GM18873 (cell line): Measurements from ENCODE around the gene TTC28.
"Not testable (repeated sequence)": the region's sequence is repeated elsewhere in the genome, so short reads cannot be mapped to it uniquely, and the experiment has no call there.

Source experiments
- ATAC-seq: cut with Tn5 transposase; IDR thresholded peaks from one replicate; pipeline ENCODE4 v1.9.1; 2021; ENCODE audit warnings: mild to moderate bottlenecking, moderate library complexity, moderate number of reproducible peaks; ENCODE audit not compliant: unreplicated experiment, low FRiP score

The TTC28 gene

DNA sequence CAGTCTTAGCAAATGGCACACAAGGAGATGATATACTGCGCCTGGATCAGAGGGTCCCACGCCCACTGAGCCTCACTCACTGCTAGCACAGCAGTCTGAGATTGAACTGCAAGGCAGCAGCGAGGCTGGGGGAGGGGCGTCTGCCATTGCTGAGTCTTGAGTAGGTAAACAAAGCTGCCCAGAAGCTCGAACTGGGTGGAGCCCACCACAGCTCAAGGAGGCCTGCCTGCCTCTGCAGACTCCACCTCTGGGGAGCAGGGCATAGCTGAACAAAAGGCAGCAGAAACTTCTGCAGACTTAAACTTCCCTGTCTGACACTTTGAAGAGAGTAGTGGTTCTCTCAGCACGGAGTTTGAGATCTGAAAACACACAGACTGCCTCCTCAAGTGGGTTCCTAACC, 470.2 kb downstream of the TTC28 start:
- ATAC-seq = not testable (repeated sequence)

DNA sequence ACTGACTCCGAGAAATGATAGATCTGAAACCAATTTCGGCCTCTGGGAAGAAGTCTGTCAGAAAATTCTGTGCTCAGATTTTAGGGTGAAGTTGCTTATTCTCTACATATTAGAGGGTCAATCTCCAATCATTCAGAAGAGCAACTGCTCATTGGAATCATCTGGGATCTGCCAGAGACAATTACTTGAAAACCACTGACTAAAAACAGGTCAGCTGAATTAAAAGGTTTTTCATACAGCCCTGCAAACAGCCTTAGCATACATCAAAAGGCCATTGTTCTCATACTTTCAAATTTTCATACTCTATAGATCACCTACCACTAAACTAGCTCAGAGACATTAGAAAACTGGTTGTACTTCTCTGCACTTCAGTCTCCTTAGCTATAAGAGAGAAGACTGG, 470.9 kb downstream of the TTC28 start:
- no peak for ATAC-seq

DNA sequence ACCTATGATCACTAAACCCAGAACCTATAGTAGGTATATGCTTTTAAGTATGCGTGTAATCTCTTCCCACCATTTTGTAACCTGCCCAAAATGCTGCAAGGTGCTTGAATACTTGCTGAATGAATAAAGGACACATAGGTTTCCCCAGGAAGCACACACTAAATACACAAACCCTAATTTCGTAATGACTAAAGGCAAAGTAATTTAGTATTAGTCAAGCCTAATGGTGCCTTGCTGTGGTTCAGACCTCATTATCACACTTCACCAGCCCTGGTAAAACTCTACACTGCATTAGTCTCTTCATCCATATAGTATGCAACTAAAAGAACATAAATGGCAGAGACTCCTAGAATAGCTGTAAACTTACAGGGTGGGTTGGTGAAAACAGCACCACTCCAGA, 471.6 kb downstream of the TTC28 start:
- ATAC-seq = no peak

GRCh38 chr22:28207281-28208030, 472.2 kb downstream of the TTC28 start:
- ATAC-seq = no peak

DNA sequence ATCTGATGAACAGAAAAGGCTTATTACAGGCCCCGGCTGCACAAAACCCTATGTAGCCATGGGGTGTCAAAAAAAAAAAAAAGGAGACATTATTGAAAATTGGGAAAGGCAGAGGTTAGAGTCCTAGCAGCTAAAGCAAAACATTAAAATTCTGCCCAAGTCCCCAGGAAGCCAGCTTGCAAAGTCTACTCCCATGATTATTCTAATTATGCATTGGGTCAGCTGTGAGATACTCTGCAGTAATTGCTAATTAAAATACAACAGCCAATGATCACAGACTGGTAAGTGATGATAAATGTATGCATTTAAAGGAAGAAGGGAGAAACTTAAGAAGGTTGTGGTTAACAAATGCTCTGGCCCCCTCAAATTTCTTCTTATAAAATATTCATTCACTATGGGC, 473.7 kb downstream of the TTC28 start:
- no peak for ATAC-seq

- ATAC-seq = no peak
These were observed 475.3 kb downstream of the TTC28 start for GRCh38 chr22:28204382-28204781.

DNA sequence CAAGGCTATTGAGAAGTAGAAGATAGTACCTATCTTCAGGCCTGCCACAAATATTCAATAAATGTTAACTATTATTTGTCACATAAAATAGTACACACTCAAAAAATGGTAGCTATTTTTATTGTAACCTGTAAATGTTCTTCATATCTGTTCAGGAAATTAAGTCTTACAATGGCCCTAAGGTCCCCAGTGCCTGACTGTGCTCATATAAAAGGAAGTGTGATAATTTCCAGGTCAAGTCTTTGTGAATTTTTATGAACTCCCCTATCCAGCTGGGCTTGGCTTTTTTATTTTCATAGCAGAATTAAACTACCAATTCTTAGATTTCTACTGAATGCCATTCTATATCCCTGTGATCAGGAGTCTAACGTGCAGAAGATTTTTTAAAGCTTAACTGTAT, 476.4 kb downstream of the TTC28 start:
- ATAC-seq = no peak

DNA sequence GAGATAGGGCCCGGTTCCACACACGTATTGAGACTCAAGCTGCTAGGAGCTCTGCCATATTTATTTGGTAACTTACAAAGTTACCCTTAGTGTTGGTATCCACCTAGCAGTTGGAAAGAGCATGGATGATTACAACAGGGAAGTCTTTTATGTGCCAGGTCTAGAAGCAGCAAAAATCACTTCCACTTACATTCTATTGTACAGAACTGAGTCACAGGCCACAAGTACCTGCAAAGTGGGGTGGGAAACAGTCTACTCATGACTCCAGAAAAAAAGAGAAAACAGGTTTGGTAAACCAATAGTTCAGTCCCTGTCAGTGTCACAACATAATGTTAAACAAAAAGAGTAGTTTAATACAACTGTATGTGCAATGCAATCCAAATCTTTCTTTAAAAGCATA, 480.9 kb downstream of the TTC28 start:
- ATAC-seq = no peak

DNA sequence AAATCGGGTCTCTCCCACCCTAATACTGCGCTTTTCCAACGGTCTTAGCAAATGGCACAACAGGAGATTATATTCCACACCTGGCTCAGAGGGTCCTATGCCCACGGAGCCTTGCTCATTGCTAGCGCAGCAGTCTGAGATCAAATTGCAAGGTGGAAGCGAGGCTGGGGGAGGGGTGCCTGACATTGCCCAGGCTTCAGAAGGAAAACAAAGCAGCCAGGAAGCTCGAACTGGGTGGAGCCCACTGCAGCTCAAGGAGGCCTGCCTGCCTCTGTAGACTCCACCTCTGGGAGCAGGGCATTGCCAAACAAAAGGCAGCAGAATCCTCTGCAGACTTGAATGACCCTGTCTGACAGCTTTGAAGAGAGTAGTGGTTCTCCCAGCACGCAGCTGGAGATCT, 488.1 kb downstream of the TTC28 start:
- ATAC-seq = not testable (repeated sequence)

- ATAC-seq = no peak
These were observed 491.3 kb downstream of the TTC28 start for GRCh38 chr22:28188178-28188879.

DNA sequence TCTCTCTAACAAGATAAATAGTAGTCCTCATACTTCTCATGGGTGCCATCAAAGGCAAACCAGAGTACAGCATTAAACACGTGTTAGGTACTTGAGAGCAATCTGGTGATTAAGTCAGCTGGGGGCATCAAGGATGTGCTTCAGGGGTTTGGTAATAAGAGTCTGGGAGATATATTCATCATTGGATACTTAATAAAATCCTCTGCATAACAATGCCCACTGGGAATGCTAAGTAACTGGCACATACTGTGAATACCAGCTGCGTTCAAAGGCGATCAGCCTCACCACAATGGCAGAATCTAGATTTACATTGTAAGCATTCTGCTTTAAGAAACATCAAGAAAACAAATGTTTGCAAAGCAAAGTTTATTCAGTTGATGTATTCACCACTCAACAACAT, 492.0 kb downstream of the TTC28 start:
- no peak for ATAC-seq

DNA sequence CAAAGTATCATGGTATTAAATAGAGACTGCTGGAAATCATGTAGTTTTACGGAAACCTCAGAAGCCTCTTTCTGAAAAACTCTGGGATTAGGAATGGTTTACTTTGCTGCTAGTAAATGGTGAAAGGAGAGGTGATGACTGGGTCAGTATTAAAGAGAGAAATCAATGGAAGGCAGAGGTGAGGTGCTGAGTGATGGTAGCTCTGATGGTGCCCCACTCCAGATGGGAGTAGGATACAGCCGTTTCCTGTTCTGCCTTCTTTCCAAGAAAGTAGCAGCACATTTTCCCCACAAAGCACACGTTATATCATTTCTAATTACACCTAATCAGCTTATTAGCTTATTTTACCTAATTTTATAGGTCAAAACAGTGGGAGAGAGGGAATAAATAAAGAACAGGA, 493.0 kb downstream of the TTC28 start:
- no peak for ATAC-seq

DNA sequence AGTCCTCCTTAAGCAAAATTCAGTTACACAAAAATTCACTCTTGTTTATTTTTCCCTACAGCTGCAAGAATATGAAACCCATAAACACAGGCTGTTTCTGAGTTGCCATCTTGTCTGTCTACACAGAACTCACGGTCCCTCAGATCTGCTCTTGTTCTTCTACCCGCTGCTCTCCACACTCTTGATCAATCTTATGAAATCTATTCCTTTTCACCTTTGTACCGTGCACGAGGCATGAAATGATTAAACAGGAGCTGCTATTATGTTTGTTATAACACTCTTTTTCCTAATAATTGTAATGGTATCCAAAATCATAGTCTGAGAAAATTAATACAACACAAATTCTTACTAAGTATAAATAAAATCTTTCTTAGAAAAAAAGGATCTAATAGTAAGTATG, 494.5 kb downstream of the TTC28 start:
- no peak for ATAC-seq

DNA sequence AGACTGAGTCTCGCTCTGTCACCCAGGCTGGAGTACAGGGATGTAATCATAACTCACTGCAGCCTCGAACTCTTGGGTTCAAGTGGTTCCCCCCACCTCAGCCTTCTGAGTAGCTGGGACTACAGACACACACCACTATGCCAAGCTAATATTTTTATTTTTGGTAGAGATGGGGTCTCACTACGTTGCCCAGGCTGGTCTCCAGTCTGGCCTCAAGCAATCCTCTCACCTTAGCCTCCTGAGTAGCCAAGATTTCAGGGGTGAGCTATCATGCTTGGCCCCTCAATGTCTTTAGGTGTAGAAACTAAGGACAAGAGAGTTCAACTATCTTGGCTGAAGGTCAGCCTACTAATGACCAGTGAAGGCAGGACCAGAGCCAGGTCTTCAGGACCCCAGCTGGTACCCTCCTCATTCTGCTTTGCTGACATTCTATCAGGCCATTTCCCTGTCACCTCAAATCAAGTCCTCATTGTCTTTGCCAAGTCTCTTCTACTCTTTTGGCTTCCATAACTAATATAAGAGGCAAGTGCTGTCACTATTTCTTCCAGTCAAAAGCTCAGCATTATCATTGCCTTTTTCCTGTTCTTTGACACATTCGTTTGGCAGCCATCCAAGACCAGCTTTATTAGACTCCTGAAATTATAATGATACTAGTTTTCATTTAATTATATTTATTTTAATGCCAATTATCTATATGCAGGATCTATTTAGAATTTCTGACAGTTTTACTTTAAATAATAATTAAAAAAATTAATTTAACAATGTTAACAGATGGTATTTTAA, 496.4 kb downstream of the TTC28 start:
- ATAC-seq = no peak

- no peak for ATAC-seq
These were observed 498.6 kb downstream of the TTC28 start for GRCh38 chr22:28180804-28181731.

- ATAC-seq = no peak
These were observed 500.2 kb downstream of the TTC28 start for GRCh38 chr22:28179392-28179791.

GRCh38 chr22:28175730-28176492, 503.7 kb downstream of the TTC28 start:
- no peak for ATAC-seq

DNA sequence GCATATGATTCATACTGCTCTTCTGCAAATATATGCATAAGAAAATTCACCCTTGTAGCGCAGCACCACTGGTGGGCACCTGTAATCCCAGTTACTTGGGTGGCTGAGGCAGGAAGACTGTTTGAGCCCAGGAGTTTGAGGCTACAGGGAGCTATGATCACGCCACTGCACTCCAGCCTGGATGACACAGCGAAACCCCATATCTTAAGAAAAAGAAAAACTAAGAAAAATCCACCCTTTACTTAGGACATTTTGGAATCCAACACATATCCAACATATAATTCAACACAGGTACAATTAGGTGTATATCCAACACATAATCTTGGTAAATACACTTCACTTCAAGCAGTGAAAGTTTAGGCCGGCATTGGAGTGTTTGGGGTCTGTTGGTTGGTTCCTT, 505.1 kb downstream of the TTC28 start:
- no peak for ATAC-seq

DNA sequence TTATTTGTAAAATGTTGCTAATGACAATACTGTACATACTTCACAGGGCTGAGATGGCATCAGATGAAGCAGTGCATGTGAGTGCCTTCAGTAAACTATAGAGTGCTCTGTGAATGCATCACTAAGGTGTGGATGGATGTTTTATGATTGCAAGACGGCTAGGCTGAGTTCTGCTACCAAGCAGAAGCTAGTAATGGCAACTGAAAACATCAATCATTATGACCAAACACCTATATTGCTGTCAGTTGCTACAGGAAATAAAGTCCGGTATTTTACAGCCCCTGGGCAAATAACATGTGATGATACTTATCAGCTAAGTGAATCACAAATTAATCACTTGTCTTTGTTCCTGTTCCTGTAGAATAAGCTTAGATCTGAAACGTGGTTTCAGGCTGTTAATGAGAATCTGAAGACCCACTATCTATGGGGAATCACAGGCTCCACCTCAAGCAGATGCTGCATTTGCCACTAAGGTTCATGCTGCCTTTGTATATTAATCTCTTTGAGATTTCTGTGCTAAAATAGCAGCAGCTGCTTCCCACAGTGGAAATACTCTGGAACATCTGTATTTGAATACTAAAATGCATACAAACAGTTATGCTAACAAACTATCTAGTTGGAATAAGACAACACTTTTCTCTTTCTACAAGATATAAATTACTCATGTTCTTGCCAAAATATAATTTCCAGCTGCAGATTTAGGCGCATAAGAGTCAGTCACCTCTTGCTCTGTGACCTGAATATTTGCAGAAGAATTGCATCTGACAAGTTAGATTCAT, 506.6 kb downstream of the TTC28 start:
- ATAC-seq = no peak
